Measurements from ENCODE around the gene C15orf61. TPM values are rescaled to one million over a fixed set of nuclear protein-coding genes. Genes with fewer than 3 reads are reported as not detected.

C15orf61 gene
- polyA plus RNA-seq, 1 donor = 4.9 TPM

GRCh38 chr15:67564021-67564967 lies 43.4 kb downstream of the C15orf61 start:
- no peak for DNase-seq
- Histone ChIP-seq H3K4me1 (ENCODE audit: control insufficient read depth, insufficient read depth, low read length) (no peaks in the 10 kb centered on the region), H3K4me3 (ENCODE audit: low read length) (no peak overlapping the region), H3K27me3 (ENCODE audit: control insufficient read depth, insufficient read depth, low read length) (no peaks in the 10 kb centered on the region), H3K9me3 (ENCODE audit: control insufficient read depth, low read depth, low read length) (no peaks in the 10 kb centered on the region), H3K36me3 (ENCODE audit: control insufficient read depth, insufficient read depth, low read length) (peaks cover 3% of the 10 kb centered on the region), H3K27ac (ENCODE audit: low read length) (no peak overlapping the region)
- WGBS (ENCODE audit: insufficient coverage, low lambda C conversion rate) = 100% methylated on average over 1 of the region's 2 CpGs

- no peak overlapping the region for H3K27ac ChIP-seq (ENCODE audit: low read length)
- WGBS (ENCODE audit: insufficient coverage, low lambda C conversion rate) = no CpG with 5 or more reads among the region's 3 CpGs
These were observed 44.0 kb downstream of the C15orf61 start for GRCh38 chr15:67564968-67565345.

GRCh38 chr15:67569668-67570067 lies 48.7 kb downstream of the C15orf61 start:
- Histone ChIP-seq H3K4me1 (ENCODE audit: control insufficient read depth, insufficient read depth, low read length) (peaks cover 32% of the 10 kb centered on the region), H3K4me3 (ENCODE audit: low read length) (no peak overlapping the region), H3K36me3 (ENCODE audit: control insufficient read depth, insufficient read depth, low read length) (no peaks in the 10 kb centered on the region), H3K27ac (ENCODE audit: low read length) (no peak overlapping the region), H3K27me3 (ENCODE audit: control insufficient read depth, insufficient read depth, low read length) (no peaks in the 10 kb centered on the region), H3K9me3 (ENCODE audit: control insufficient read depth, low read depth, low read length) (no peaks in the 10 kb centered on the region)
- no CpG with 5 or more reads among the region's 3 CpGs for WGBS (ENCODE audit: insufficient coverage, low lambda C conversion rate)
- no peak for DNase-seq

More at GRCh38 chr15:67564968-67565345, 44.0 kb downstream of the C15orf61 start:
- no peaks in the 10 kb centered on the region for H3K27me3 ChIP-seq (ENCODE audit: control insufficient read depth, insufficient read depth, low read length)
- peaks cover 4% of the 10 kb centered on the region for H3K4me1 ChIP-seq (ENCODE audit: control insufficient read depth, insufficient read depth, low read length)
- no peak overlapping the region for H3K4me3 ChIP-seq (ENCODE audit: low read length)
- no peaks in the 10 kb centered on the region for H3K9me3 ChIP-seq (ENCODE audit: control insufficient read depth, low read depth, low read length)
- H3K36me3 ChIP-seq (ENCODE audit: control insufficient read depth, insufficient read depth, low read length) = peaks cover 2% of the 10 kb centered on the region
- no peak for DNase-seq

- no peaks in the 10 kb centered on the region for H3K36me3 ChIP-seq (ENCODE audit: control insufficient read depth, insufficient read depth, low read length)
- DNase-seq = peak; percentile 33 to 83
- no peaks in the 10 kb centered on the region for H3K9me3 ChIP-seq (ENCODE audit: control insufficient read depth, low read depth, low read length)
- WGBS (ENCODE audit: insufficient coverage, low lambda C conversion rate) = 37% methylated on average over 2 of the region's 4 CpGs
- peak overlapping the region; percentile 78 for H3K27ac ChIP-seq (ENCODE audit: low read length)
- no peak overlapping the region for H3K4me3 ChIP-seq (ENCODE audit: low read length)
- peaks cover 32% of the 10 kb centered on the region for H3K4me1 ChIP-seq (ENCODE audit: control insufficient read depth, insufficient read depth, low read length)
- H3K27me3 ChIP-seq (ENCODE audit: control insufficient read depth, insufficient read depth, low read length) = no peaks in the 10 kb centered on the region
These were observed 50.1 kb downstream of the C15orf61 start for GRCh38 chr15:67570875-67571647.

GRCh38 chr15:67571648-67572415 lies 50.9 kb downstream of the C15orf61 start:
- 60% methylated on average over 1 of the region's 5 CpGs for WGBS (ENCODE audit: insufficient coverage, low lambda C conversion rate)
- peak overlapping the region; percentile 78 for H3K27ac ChIP-seq (ENCODE audit: low read length)
- no peaks in the 10 kb centered on the region for H3K27me3 ChIP-seq (ENCODE audit: control insufficient read depth, insufficient read depth, low read length)
- H3K36me3 ChIP-seq (ENCODE audit: control insufficient read depth, insufficient read depth, low read length) = no peaks in the 10 kb centered on the region
- no peaks in the 10 kb centered on the region for H3K9me3 ChIP-seq (ENCODE audit: control insufficient read depth, low read depth, low read length)
- peaks cover 32% of the 10 kb centered on the region for H3K4me1 ChIP-seq (ENCODE audit: control insufficient read depth, insufficient read depth, low read length)
- no peak overlapping the region for H3K4me3 ChIP-seq (ENCODE audit: low read length)
- peak; percentile 16 to 26 for DNase-seq

GRCh38 chr15:67573194-67573593 lies 52.3 kb downstream of the C15orf61 start:
- no peaks in the 10 kb centered on the region for H3K36me3 ChIP-seq (ENCODE audit: control insufficient read depth, insufficient read depth, low read length)
- no peaks in the 10 kb centered on the region for H3K9me3 ChIP-seq (ENCODE audit: control insufficient read depth, low read depth, low read length)
- no CpG with 5 or more reads among the region's 3 CpGs for WGBS (ENCODE audit: insufficient coverage, low lambda C conversion rate)
- H3K27me3 ChIP-seq (ENCODE audit: control insufficient read depth, insufficient read depth, low read length) = no peaks in the 10 kb centered on the region
- H3K4me3 ChIP-seq (ENCODE audit: low read length) = no peak overlapping the region
- no peak for DNase-seq
- H3K4me1 ChIP-seq (ENCODE audit: control insufficient read depth, insufficient read depth, low read length) = peaks cover 32% of the 10 kb centered on the region
- H3K27ac ChIP-seq (ENCODE audit: low read length) = no peak overlapping the region

- no peak for DNase-seq
- Histone ChIP-seq H3K27ac (ENCODE audit: low read length) (no peak overlapping the region), H3K36me3 (ENCODE audit: control insufficient read depth, insufficient read depth, low read length) (no peaks in the 10 kb centered on the region), H3K4me1 (ENCODE audit: control insufficient read depth, insufficient read depth, low read length) (peaks cover 26% of the 10 kb centered on the region), H3K27me3 (ENCODE audit: control insufficient read depth, insufficient read depth, low read length) (no peaks in the 10 kb centered on the region), H3K4me3 (ENCODE audit: low read length) (no peak overlapping the region), H3K9me3 (ENCODE audit: control insufficient read depth, low read depth, low read length) (no peaks in the 10 kb centered on the region)
- no CpG with 5 or more reads among the region's 4 CpGs for WGBS (ENCODE audit: insufficient coverage, low lambda C conversion rate)
These were observed 54.1 kb downstream of the C15orf61 start for GRCh38 chr15:67575039-67575502.

GRCh38 chr15:67578020-67578600 lies 57.2 kb downstream of the C15orf61 start:
- no peaks in the 10 kb centered on the region for H3K36me3 ChIP-seq (ENCODE audit: control insufficient read depth, insufficient read depth, low read length)
- H3K27ac ChIP-seq (ENCODE audit: low read length) = no peak overlapping the region
- H3K27me3 ChIP-seq (ENCODE audit: control insufficient read depth, insufficient read depth, low read length) = no peaks in the 10 kb centered on the region
- H3K4me3 ChIP-seq (ENCODE audit: low read length) = no peak overlapping the region
- 100% methylated on average over 1 of the region's 4 CpGs for WGBS (ENCODE audit: insufficient coverage, low lambda C conversion rate)
- no peaks in the 10 kb centered on the region for H3K4me1 ChIP-seq (ENCODE audit: control insufficient read depth, insufficient read depth, low read length)
- DNase-seq = no peak
- H3K9me3 ChIP-seq (ENCODE audit: control insufficient read depth, low read depth, low read length) = no peaks in the 10 kb centered on the region

- H3K27ac ChIP-seq (ENCODE audit: low read length) = no peak overlapping the region
- 80% methylated on average over 2 of the region's 5 CpGs for whole genome bisulfite sequencing (ENCODE audit: insufficient coverage, low lambda C conversion rate)
- H3K4me3 ChIP-seq (ENCODE audit: low read length) = no peak overlapping the region
- DNase-seq = no peak
- no peaks in the 10 kb centered on the region for H3K4me1 ChIP-seq (ENCODE audit: control insufficient read depth, insufficient read depth, low read length)
- H3K36me3 ChIP-seq (ENCODE audit: control insufficient read depth, insufficient read depth, low read length) = no peaks in the 10 kb centered on the region
- no peaks in the 10 kb centered on the region for H3K27me3 ChIP-seq (ENCODE audit: control insufficient read depth, insufficient read depth, low read length)
- no peaks in the 10 kb centered on the region for H3K9me3 ChIP-seq (ENCODE audit: control insufficient read depth, low read depth, low read length)
These were observed 58.2 kb downstream of the C15orf61 start for GRCh38 chr15:67579164-67579563.

Data from large intestine (tissue), 3 donors.